ENCODE results near the gene ASAP2.

ASAP2 gene

DNA sequence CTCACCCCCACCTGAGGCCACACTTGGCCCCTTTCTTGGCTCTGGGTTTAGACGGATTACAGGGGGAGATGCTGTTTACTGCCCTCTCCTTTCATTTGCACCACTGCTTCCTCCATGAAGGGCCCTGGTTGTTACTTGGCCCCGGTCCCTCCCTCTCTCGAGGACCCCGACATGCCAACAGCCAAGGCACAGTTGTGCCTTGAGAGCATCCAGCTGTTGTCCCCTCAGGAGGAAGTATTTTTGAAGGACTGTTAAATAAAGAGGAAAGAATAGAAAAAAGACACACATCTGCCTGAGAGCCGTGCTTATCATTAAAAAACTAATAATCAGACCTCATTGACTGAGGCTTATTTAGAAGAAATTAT lies 172.8 kb downstream of the ASAP2 start:
- H3K9ac ChIP-seq (ENCODE audit: low read length), result no peak overlapping the region
- H4K20me1 ChIP-seq (ENCODE audit: insufficient read depth, low read length), result no peaks in the 10 kb centered on the region
- no peaks in the 10 kb centered on the region for H3K27me3 ChIP-seq (replicated peaks; ENCODE audit: insufficient read depth, low read length)
- no peaks in the 10 kb centered on the region; the same call in 1 of the 2 replicates for H3K36me3 ChIP-seq (replicated peaks; ENCODE audit: insufficient read depth, low read length)
- no peak overlapping the region for H3K4me2 ChIP-seq (ENCODE audit: low read depth, low read length)
- no peaks in the 10 kb centered on the region for H3K79me2 ChIP-seq (ENCODE audit: low read length)
- no peaks in the 10 kb centered on the region for H3F3A ChIP-seq (ENCODE audit: insufficient read depth, low read length)
- TF ChIP-seq EZH2 (optimal IDR thresholded peaks at IDR 0.05; ENCODE audit: low read depth, low read length) (no peak), EZH2phosphoT487 (IDR thresholded peaks at IDR 0.05; ENCODE audit: low read length) (no peak)
- TF ChIP-seq, protein P1, sequence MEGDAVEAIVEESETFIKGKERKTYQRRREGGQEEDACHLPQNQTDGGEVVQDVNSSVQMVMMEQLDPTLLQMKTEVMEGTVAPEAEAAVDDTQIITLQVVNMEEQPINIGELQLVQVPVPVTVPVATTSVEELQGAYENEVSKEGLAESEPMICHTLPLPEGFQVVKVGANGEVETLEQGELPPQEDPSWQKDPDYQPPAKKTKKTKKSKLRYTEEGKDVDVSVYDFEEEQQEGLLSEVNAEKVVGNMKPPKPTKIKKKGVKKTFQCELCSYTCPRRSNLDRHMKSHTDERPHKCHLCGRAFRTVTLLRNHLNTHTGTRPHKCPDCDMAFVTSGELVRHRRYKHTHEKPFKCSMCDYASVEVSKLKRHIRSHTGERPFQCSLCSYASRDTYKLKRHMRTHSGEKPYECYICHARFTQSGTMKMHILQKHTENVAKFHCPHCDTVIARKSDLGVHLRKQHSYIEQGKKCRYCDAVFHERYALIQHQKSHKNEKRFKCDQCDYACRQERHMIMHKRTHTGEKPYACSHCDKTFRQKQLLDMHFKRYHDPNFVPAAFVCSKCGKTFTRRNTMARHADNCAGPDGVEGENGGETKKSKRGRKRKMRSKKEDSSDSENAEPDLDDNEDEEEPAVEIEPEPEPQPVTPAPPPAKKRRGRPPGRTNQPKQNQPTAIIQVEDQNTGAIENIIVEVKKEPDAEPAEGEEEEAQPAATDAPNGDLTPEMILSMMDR (IDR thresholded peaks at IDR 0.05; ENCODE audit: low read length), result no peak
- H3K9me3 ChIP-seq (replicated peaks; ENCODE audit: insufficient read depth, low read length), result no peaks in the 10 kb centered on the region
- no peak overlapping the region for H2AFZ ChIP-seq (ENCODE audit: low read length)
- H3K4me1 ChIP-seq (ENCODE audit: low read length), result no peaks in the 10 kb centered on the region
- H3K4me3 ChIP-seq (ENCODE audit: low read length), result no peak overlapping the region
- H3K9me2 ChIP-seq (replicated peaks; ENCODE audit: insufficient read depth, low read length), result no peaks in the 10 kb centered on the region
- no peak for DNase-seq
- no peak overlapping the region for H3K27ac ChIP-seq (ENCODE audit: low read length)

- Histone ChIP-seq H3K9me3 (replicated peaks; ENCODE audit: insufficient read depth, low read length) (no peaks in the 10 kb centered on the region), H3K27me3 (replicated peaks; ENCODE audit: insufficient read depth, low read length) (no peaks in the 10 kb centered on the region), H4K20me1 (ENCODE audit: insufficient read depth, low read length) (no peaks in the 10 kb centered on the region), H3K4me3 (ENCODE audit: low read length) (no peak overlapping the region), H3K4me1 (ENCODE audit: low read length) (no peaks in the 10 kb centered on the region), H3K36me3 (replicated peaks; ENCODE audit: insufficient read depth, low read length) (no peaks in the 10 kb centered on the region; the same call in 1 of the 2 replicates), H3K27ac (ENCODE audit: low read length) (no peak overlapping the region), H3K9me2 (replicated peaks; ENCODE audit: insufficient read depth, low read length) (no peaks in the 10 kb centered on the region), H3F3A (ENCODE audit: insufficient read depth, low read length) (no peaks in the 10 kb centered on the region), H2AFZ (ENCODE audit: low read length) (no peak overlapping the region), H3K4me2 (ENCODE audit: low read depth, low read length) (no peak overlapping the region), H3K79me2 (ENCODE audit: low read length) (no peaks in the 10 kb centered on the region), H3K9ac (ENCODE audit: low read length) (no peak overlapping the region)
- TF ChIP-seq EZH2 (optimal IDR thresholded peaks at IDR 0.05; ENCODE audit: low read depth, low read length) (no peak), EZH2phosphoT487 (IDR thresholded peaks at IDR 0.05; ENCODE audit: low read length) (no peak)
- TF ChIP-seq, protein P1 (IDR thresholded peaks at IDR 0.05; ENCODE audit: low read length), result no peak
- no peak for DNase-seq
These were observed 174.4 kb downstream of the ASAP2 start for GRCh38 chr2:9380702-9381628.

DNA sequence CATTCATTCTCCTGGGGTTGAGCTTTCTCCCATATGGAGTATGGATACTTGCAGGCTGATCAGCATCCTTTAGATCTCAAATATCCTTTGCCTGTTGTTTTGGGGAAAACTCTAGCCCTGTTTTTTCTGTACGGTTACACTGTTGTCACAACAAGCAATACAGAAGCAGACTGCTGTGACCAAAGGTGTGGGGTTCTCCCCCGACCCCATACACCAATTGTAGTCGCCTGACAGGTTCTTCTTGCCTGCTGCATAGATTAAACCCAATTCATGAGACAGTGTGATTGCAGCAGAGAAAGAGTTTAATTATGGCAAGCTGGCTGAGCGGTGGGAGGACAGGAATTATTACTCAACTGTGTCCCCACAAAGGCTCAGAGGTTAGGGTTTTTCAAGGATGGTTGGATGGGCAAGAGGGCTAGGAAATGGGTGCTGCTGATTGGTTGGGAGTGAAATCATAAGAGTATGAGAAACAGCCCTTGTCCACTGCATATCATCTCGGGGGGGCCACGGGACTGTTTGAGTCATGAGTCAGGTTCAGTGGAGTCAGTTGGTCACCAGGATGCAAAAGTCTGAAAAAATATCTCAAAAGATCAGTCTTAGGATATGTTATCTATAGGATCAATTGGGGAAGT lies 176.1 kb downstream of the ASAP2 start:
- no peaks in the 10 kb centered on the region; the same call in 1 of the 2 replicates for H3K36me3 ChIP-seq (replicated peaks; ENCODE audit: insufficient read depth, low read length)
- no peaks in the 10 kb centered on the region for H3F3A ChIP-seq (ENCODE audit: insufficient read depth, low read length)

More for the DNA sequence above, 176.1 kb downstream of the ASAP2 start:
- Histone ChIP-seq H2AFZ (ENCODE audit: low read length) (no peak overlapping the region), H3K4me1 (ENCODE audit: low read length) (no peaks in the 10 kb centered on the region), H3K27me3 (replicated peaks; ENCODE audit: insufficient read depth, low read length) (no peaks in the 10 kb centered on the region), H3K27ac (ENCODE audit: low read length) (no peak overlapping the region), H3K4me3 (ENCODE audit: low read length) (no peak overlapping the region), H3K9me3 (replicated peaks; ENCODE audit: insufficient read depth, low read length) (no peaks in the 10 kb centered on the region), H3K9me2 (replicated peaks; ENCODE audit: insufficient read depth, low read length) (no peaks in the 10 kb centered on the region), H3K4me2 (ENCODE audit: low read depth, low read length) (no peak overlapping the region), H3K79me2 (ENCODE audit: low read length) (no peaks in the 10 kb centered on the region), H4K20me1 (ENCODE audit: insufficient read depth, low read length) (no peaks in the 10 kb centered on the region), H3K9ac (ENCODE audit: low read length) (no peak overlapping the region)
- DNase-seq, result no peak
- TF ChIP-seq, protein P1 (IDR thresholded peaks at IDR 0.05; ENCODE audit: low read length), result no peak
